T-helper 22 cell (primary cell): ENCODE data around the gene ARHGAP42.

ENCODE experiments used
- DNase-seq: peaks from one replicate; pipeline ENCODE4 v3.0.0-alpha.2; 2020; ENCODE audit warnings: low read depth

The ARHGAP42 gene

GRCh38 chr11:100759856-100760255 is 72.8 kb downstream of the ARHGAP42 start:
- DNase-seq, result no peak

- DNase-seq, result no peak
Observed at GRCh38 chr11:100760744-100761143, 73.7 kb downstream of the ARHGAP42 start.

GRCh38 chr11:100761841-100762240 is 74.8 kb downstream of the ARHGAP42 start:
- no peak for DNase-seq

GRCh38 chr11:100766764-100767163 is 79.7 kb downstream of the ARHGAP42 start:
- DNase-seq, result no peak

- no peak for DNase-seq
Observed at GRCh38 chr11:100769165-100769564, 82.1 kb downstream of the ARHGAP42 start.

- no peak for DNase-seq
Observed at GRCh38 chr11:100769617-100770016, 82.5 kb downstream of the ARHGAP42 start.

- no peak for DNase-seq
Observed at GRCh38 chr11:100774132-100774531, 87.0 kb downstream of the ARHGAP42 start.

- DNase-seq, result no peak
Observed at GRCh38 chr11:100774859-100775258, 87.8 kb downstream of the ARHGAP42 start.

- no peak for DNase-seq
Observed at GRCh38 chr11:100776212-100776896, 89.3 kb downstream of the ARHGAP42 start.

GRCh38 chr11:100777103-100777502 is 90.0 kb downstream of the ARHGAP42 start:
- DNase-seq, result no peak

- no peak for DNase-seq
Observed at GRCh38 chr11:100777736-100778135, 90.6 kb downstream of the ARHGAP42 start.

- no peak for DNase-seq
Observed at GRCh38 chr11:100778166-100778785, 91.2 kb downstream of the ARHGAP42 start.

GRCh38 chr11:100780470-100780869 is 93.4 kb downstream of the ARHGAP42 start:
- no peak for DNase-seq

GRCh38 chr11:100785148-100785983 is 98.3 kb downstream of the ARHGAP42 start:
- DNase-seq, result no peak

GRCh38 chr11:100788561-100789295 is 101.6 kb downstream of the ARHGAP42 start:
- DNase-seq, result no peak

- no peak for DNase-seq
Observed at GRCh38 chr11:100789500-100789899, 102.4 kb downstream of the ARHGAP42 start.

- no peak for DNase-seq
Observed at GRCh38 chr11:100790073-100790472, 103.0 kb downstream of the ARHGAP42 start.

GRCh38 chr11:100791103-100791502 is 104.0 kb downstream of the ARHGAP42 start:
- no peak for DNase-seq

GRCh38 chr11:100791860-100792259 is 104.8 kb downstream of the ARHGAP42 start:
- no peak for DNase-seq

- no peak for DNase-seq
Observed at GRCh38 chr11:100793525-100793924, 106.4 kb downstream of the ARHGAP42 start.

- no peak for DNase-seq
Observed at GRCh38 chr11:100794446-100794845, 107.4 kb downstream of the ARHGAP42 start.

- no peak for DNase-seq
Observed at GRCh38 chr11:100799445-100799844, 112.4 kb downstream of the ARHGAP42 start.
